ENCODE data around the gene UTP14C.
"Not testable (repeated sequence)": the region's sequence is repeated elsewhere in the genome, so short reads cannot be mapped to it uniquely, and the experiment has no call there.

UTP14C gene

DNA sequence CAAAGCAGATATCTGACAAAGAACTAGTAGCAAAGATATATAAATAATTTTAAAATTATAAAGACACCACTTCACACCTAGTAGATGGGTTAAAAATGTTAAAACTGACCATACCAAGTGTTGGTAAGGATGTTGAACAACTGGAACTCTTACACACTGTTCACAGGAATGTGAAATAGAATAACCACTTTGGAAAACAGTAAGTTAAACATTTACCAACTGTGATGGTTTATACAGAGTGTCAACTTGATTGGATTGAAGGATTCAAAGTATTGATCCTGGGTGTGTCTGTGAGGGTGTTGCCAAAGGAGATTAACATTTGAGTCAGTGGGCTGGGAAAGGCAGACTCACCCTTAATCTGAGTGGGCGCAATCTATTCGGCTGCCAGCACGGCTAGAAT is 19.2 kb downstream of the UTP14C start:
- DNase-seq (ENCODE audit: low read depth, low spot score): no peak

DNA sequence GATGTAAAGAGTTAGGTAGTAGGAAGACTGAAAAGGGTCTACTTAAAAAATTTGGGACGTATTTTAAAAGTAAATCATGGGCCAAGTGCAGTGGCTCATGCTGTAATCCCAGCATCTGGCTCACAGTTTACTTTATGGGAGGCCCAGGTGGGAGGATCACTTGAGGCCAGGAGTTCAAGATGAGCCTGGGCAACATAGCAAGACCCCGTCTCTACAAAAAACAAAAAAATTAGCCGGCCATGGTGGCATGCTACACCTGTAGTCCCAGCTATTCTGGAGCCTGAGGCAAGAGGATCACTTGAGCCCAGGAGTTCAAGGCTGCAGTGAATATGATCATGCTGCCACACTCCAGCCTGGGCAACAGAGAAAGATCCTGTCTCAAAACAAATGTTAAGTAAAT is 23.0 kb downstream of the UTP14C start:
- DNase-seq (ENCODE audit: low read depth, low spot score): no peak

DNA sequence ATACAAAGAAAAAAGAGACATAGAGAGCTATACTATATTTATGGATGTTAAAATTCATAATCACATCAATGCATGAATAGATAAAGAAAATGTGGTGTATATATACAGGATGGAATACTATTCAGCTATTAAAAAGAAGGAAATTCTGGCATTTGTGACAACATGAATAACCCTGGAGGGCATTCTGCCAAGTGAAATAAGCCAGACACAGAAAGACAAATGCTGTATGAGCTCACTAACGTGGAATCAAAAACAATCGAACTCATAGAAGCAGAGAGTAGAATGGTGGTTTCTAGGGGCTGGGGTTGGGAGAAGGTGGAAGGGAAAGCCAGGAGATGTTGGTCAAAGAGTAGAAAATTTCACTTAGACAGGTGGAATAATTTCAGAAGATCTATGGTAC is 24.0 kb downstream of the UTP14C start:
- DNase-seq (ENCODE audit: low read depth, low spot score): no peak

DNA sequence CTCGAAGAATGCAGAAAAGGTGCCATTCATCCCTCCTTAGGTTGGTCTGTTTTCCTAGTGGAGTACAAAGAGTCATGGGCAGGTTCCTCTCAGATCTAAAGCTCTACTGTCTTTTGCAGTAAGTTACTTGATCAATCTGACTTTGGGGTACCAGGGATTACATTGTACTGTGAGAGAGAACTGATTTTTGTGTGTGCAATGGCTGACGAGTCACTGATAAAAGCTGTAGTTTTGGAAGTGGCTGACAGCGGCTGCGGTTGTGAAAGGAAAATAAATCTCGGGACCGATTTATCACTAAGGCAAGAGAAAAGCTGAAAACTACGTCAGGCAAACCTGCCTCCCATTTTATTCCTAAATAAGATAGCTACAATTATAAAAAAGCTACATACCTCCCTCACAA is 26.9 kb downstream of the UTP14C start:
- no peak for DNase-seq (ENCODE audit: low read depth, low spot score)

DNA sequence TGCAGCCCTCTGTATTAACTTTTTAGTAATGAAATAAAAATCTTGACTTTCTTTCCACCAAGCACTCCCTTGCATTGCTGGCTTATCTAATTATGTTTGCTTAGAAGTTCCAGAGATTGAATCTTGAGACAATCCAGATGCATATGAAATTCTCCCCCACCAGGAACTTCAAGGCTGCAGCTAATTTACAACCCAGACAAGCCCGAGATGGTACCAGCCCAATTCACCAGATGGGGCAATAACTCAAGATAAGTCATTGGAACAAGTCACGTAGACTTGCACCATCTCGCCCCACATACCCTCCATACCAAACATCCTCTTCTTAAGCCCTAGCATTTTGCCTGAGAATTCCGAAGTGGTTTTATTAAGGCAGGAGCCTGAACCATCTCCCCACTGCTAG is 29.0 kb downstream of the UTP14C start:
- DNase-seq (ENCODE audit: low read depth, low spot score): no peak

DNA sequence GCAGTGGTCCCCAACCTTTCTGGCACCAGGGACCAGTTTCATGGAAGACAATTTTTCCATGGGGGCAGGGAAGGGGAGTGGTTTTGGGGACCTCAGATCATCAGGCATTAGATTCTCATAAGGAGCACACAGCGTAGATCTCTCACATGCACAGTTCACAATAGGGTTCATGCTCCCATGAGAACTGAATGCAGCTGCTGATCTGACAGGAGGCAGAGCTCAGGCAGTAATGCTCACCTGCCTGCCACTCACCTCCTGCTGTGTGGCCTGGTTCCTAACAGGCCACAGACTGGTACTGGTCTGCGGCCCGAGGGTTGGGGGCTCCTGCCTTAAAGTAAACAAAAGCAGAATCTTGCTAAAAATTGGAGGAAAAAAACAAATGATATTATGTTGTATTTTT is 36.6 kb downstream of the UTP14C start:
- DNase-seq (ENCODE audit: low read depth, low spot score): not testable (repeated sequence)

DNA sequence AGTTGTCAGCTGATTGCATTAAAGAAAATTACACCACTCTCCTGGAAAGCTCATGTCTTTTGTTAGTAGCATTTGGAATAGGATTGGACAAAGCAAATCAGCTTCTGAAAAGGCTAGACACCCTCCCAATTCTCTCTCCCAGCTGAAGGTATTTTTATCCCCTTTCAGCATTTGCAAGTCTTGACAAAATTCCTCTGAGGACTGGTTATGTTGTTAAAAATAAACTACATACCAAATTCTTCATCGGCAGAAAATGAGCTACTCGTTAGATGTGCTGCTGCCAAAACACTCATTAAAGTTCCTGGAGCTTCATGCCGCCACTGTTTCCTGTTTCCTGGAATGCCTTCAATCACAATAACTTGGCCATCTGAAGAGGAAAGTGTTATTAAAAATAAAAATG is 37.1 kb downstream of the UTP14C start:
- DNase-seq (ENCODE audit: low read depth, low spot score): no peak

DNA sequence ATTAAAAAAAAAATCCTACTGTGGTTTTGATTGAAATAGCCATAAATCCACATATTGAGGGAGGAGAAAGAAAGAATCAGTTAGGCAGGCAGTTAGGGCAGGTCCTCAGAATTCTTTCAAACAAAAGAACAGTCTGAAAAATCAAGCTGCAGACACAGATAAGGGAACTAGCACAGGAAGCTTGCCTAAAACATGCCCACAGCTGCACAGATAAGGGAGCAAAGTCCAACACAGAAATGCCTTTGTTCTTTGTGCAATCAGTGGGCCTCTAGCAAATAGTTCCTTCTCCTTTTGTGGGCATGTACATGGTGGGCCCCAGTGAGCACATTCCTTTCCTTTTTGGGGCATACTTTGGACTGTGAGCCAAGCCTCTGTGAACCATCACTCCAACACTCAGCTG is 42.7 kb downstream of the UTP14C start:
- DNase-seq (ENCODE audit: low read depth, low spot score): no peak

DNA sequence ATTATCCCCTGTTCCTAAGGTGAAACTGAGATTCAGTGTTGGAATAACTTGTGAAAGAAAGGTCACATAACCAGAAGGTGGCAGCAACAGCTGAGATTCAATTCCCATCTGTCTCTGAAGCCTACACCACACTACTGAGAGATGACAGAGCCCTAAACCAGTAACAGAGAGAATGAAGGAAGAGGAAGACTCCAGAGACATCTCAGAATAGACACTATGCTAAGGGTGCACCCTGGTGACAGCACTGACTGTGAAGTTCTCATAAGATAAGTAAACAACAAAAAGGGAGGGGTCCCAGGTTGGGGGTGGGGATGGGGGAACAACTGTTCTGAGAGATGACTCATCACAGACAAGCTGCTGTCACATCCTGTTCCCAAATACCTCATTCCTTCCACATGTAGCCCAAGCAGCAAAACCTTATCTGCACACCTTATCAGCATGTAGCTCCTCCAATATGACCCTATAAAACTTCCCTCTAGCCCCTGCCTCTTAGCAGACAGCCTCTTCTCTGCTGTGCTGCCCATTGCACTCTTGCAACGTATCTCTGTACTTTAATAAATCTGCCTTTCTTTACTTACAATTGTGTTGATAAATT is 46.5 kb downstream of the UTP14C start:
- DNase-seq (ENCODE audit: low read depth, low spot score): no peak

Data from activated CD4-positive, CD25-positive, alpha-beta regulatory T cell treated with anti-CD3 and anti-CD28 coated beads, Interleukin-2, amount 50 U/mL, for 16 hours (primary cell).